Trophoblast cell (in vitro differentiated cells and primary cell): ENCODE measurements around the gene ZCCHC10.
A peak's percentile ranks its signal among the peaks of the same experiment; 100 is the strongest.
"Not testable (repeated sequence)": the region's sequence is repeated elsewhere in the genome, so short reads cannot be mapped to it uniquely, and the experiment has no call there.

Experiments used
- DNase-seq, 2 donors: peaks; one replicate each; pipeline ENCODE4 v3.0.0-alpha.2; 2016
- H2AFZ ChIP-seq: 2 replicates; pipeline ENCODE4 v1.6.1; 2013; ENCODE audit warnings: low read length, moderate library complexity, mild to moderate bottlenecking; ENCODE audit not compliant: insufficient read depth, poor library complexity
- H2AK5ac ChIP-seq: 2 replicates; pipeline ENCODE4 v1.6.1; 2013; ENCODE audit warnings: mild to moderate bottlenecking, low read length
- H2BK120ac ChIP-seq: 2 replicates; pipeline ENCODE4 v1.6.1; 2013; ENCODE audit warnings: low read length, mild to moderate bottlenecking, moderate library complexity; ENCODE audit not compliant: insufficient read depth, poor library complexity
- H2BK12ac ChIP-seq: 2 replicates; pipeline ENCODE4 v1.6.1; 2013; ENCODE audit warnings: mild to moderate bottlenecking, low read length, moderate library complexity
- H2BK5ac ChIP-seq: 2 replicates; pipeline ENCODE4 v1.6.1; 2013; ENCODE audit warnings: low read length, low read depth, moderate library complexity, mild to moderate bottlenecking; ENCODE audit not compliant: poor library complexity
- H3K14ac ChIP-seq: 2 replicates; pipeline ENCODE4 v1.6.1; 2013; ENCODE audit warnings: mild to moderate bottlenecking, low read length
- H3K18ac ChIP-seq: 2 replicates; pipeline ENCODE4 v1.6.1; 2013; ENCODE audit warnings: mild to moderate bottlenecking, low read length
- H3K23ac ChIP-seq: 2 replicates; pipeline ENCODE4 v1.6.1; 2013; ENCODE audit warnings: low read length
- H3K27ac ChIP-seq: 2 replicates; pipeline ENCODE4 v1.5.1; 2013; ENCODE audit warnings: low read depth, mild to moderate bottlenecking, inconsistent platforms, low read length, moderate library complexity
- H3K27me3 ChIP-seq: 2 replicates; pipeline ENCODE4 v1.6.1; 2013; ENCODE audit warnings: inconsistent platforms, mild to moderate bottlenecking, low read length, moderate library complexity; ENCODE audit not compliant: insufficient read depth
- H3K36me3 ChIP-seq, 2 experiments: 1 replicate in 1 of 2; 2 replicates in 1 of 2; pipeline ENCODE4 v1.6.1; 2013; ENCODE audit warnings: low read length in 2 of 2, mild to moderate bottlenecking in 2 of 2, moderate library complexity in 1 of 2; ENCODE audit not compliant: insufficient read depth in 2 of 2, control insufficient read depth in 1 of 2
- H3K4ac ChIP-seq: 2 replicates; pipeline ENCODE4 v1.6.1; 2013; ENCODE audit warnings: low read depth, mild to moderate bottlenecking, low read length, moderate library complexity
- H3K4me1 ChIP-seq, 2 experiments: 1 replicate in 1 of 2; 2 replicates in 1 of 2; pipeline ENCODE4 v1.6.1; 2013; ENCODE audit warnings: low read length in 2 of 2, mild to moderate bottlenecking in 2 of 2, moderate library complexity in 1 of 2; ENCODE audit not compliant: insufficient read depth in 2 of 2, control insufficient read depth in 1 of 2
- H3K4me2 ChIP-seq: 2 replicates; pipeline ENCODE4 v1.6.1; 2013; ENCODE audit warnings: inconsistent platforms, mild to moderate bottlenecking, low read length, moderate library complexity
- H3K4me3 ChIP-seq: 2 replicates; pipeline ENCODE4 v1.5.1; 2013; ENCODE audit warnings: mild to moderate bottlenecking, low read depth, low read length, inconsistent platforms
- H3K79me1 ChIP-seq: one replicate; pipeline ENCODE4 v1.6.1; 2013; ENCODE audit warnings: low read length
- H3K79me2 ChIP-seq: 2 replicates; pipeline ENCODE4 v1.6.1; 2013; ENCODE audit warnings: low read length, mild to moderate bottlenecking; ENCODE audit not compliant: control insufficient read depth, insufficient read depth, poor library complexity
- H3K9ac ChIP-seq: 2 replicates; pipeline ENCODE4 v1.6.1; 2013; ENCODE audit warnings: mild to moderate bottlenecking, low read length
- H3K9me3 ChIP-seq: 2 replicates; pipeline ENCODE4 v1.6.1; 2013; ENCODE audit warnings: low read depth, mild to moderate bottlenecking, control low read depth, inconsistent platforms, low read length; ENCODE audit not compliant: insufficient read depth
- H4K12ac ChIP-seq: 2 replicates; pipeline ENCODE4 v1.6.1; 2013; ENCODE audit warnings: low read depth, mild to moderate bottlenecking, low read length, moderate library complexity
- H4K8ac ChIP-seq: 2 replicates; pipeline ENCODE4 v1.6.1; 2013; ENCODE audit warnings: low read depth, mild to moderate bottlenecking, low read length, moderate library complexity
- H4K91ac ChIP-seq: one replicate; pipeline ENCODE4 v1.6.1; 2013; ENCODE audit warnings: low read depth, mild to moderate bottlenecking, low read length, moderate library complexity
- WGBS: extraction: QIAGEN DNeasy Blood & Tissue Kit; methylation state at CpG from one replicate; pipeline ENCODE4 v1.1.7; 2013; ENCODE audit warnings: missing lambda C conversion rate; ENCODE audit not compliant: insufficient read length, insufficient coverage; ENCODE audit errors: extremely low coverage; 5-methylcytosine and 5-hydroxymethylcytosine counted together

Gene ZCCHC10

DNA sequence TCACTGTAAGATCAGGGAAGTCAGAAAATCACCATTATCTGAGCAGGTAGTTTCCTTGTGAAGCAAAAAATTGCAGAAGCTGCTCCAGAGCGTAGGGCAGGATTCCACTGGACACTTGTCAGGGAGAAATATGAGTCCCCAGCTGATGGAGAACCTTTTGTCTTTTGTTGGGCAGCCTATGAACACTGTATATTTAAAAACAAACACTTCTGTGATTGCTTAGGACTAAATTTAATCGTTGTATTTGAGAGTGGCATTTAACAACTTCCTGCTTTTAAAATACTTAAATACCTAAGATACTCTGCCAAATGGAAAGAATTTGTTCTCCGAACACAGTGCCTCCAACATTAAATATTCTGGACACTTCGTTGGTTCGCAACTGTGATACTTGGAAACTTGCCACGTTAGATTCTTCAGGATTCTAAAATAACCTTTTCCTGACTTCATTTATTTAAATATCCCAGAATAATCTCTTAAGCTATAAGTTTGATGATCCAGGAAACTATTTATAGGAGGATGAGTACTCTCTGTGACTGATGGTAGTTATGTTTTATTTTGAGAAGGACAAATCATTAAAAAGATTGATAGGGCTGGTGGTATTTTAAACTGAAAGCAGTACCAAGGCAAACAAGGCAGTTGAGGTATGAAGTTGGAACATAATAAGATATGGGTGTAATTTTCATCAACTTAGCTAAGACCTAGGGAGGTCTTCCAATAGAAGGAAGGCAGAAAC, 22.8 kb upstream of the ZCCHC10 start:
- H3K4ac ChIP-seq: no peak overlapping the region
- peaks cover 15% of the 10 kb centered on the region for H3K79me1 ChIP-seq
- no peaks in the 10 kb centered on the region for H3K27me3 ChIP-seq
- peaks cover 3 to 8% of the 10 kb centered on the region in 2 experiments for H3K4me1 ChIP-seq
- no peak overlapping the region for H2BK120ac ChIP-seq
- no peak overlapping the region for H4K8ac ChIP-seq
- no peak overlapping the region for H3K18ac ChIP-seq
- H2BK12ac ChIP-seq: no peak overlapping the region
- H2AFZ ChIP-seq: no peak overlapping the region
- no peak overlapping the region for H2AK5ac ChIP-seq
- H4K91ac ChIP-seq: no peak overlapping the region
- no peak overlapping the region for H3K9ac ChIP-seq
- H3K36me3 ChIP-seq: peaks cover 0 to 2% of the 10 kb centered on the region in 2 experiments
- no peak overlapping the region for H3K14ac ChIP-seq
- peak in 1 of 2 donors; percentile 24 for DNase-seq
- H3K9me3 ChIP-seq: no peaks in the 10 kb centered on the region
- no peak overlapping the region for H3K23ac ChIP-seq
- H3K79me2 ChIP-seq: peaks cover 27% of the 10 kb centered on the region
- no peak overlapping the region for H3K27ac ChIP-seq
- H3K4me3 ChIP-seq: no peak overlapping the region
- no peak overlapping the region for H4K12ac ChIP-seq
- H3K4me2 ChIP-seq: no peak overlapping the region
- H2BK5ac ChIP-seq: no peak overlapping the region
- WGBS: no CpG with 5 or more reads among the region's 6 CpGs

DNA sequence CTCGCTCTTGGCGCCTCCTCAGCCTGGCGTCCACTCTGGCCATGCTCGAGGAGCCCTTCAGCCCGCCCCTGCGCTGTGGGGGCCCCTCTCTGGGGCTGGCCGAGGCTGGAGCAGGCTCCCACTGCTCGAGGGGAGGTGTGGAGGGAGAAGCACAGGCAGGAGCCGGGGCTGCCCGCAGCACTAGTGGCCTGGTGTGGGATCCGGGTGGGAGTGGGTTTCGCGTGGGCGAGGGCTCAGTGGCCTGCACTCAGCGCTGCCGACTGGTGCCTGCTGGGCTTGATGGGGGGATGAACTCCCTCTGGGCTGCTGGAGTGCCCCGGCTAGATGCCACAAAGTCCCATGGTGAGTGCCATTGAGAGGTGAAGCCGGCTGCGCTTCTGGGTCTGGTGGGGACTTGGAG, 21.1 kb upstream of the ZCCHC10 start:
- no peak overlapping the region for H4K12ac ChIP-seq
- no peak overlapping the region for H3K4me2 ChIP-seq
- no peak overlapping the region for H3K4ac ChIP-seq
- H3K9ac ChIP-seq: no peak overlapping the region
- H3K4me1 ChIP-seq: peaks cover 2 to 4% of the 10 kb centered on the region in 2 experiments
- H3K27ac ChIP-seq: no peak overlapping the region
- no peak overlapping the region for H2BK5ac ChIP-seq
- no CpG with 5 or more reads among the region's 19 CpGs for WGBS
- no peaks in the 10 kb centered on the region for H3K9me3 ChIP-seq
- H2BK120ac ChIP-seq: no peak overlapping the region
- no peak overlapping the region for H3K14ac ChIP-seq
- no peak overlapping the region for H4K8ac ChIP-seq
- no peaks in the 10 kb centered on the region for H3K27me3 ChIP-seq
- peaks cover 12% of the 10 kb centered on the region for H3K79me2 ChIP-seq
- H3K4me3 ChIP-seq: no peak overlapping the region
- no peak for DNase-seq
- H3K23ac ChIP-seq: no peak overlapping the region
- peaks cover 13% of the 10 kb centered on the region for H3K79me1 ChIP-seq
- H3K18ac ChIP-seq: no peak overlapping the region
- no peak overlapping the region for H2AFZ ChIP-seq
- no peak overlapping the region for H4K91ac ChIP-seq
- H2AK5ac ChIP-seq: no peak overlapping the region
- no peak overlapping the region for H2BK12ac ChIP-seq
- H3K36me3 ChIP-seq: no peaks in the 10 kb centered on the region

GRCh38 chr5:133046560-133046959, 20.2 kb upstream of the ZCCHC10 start:
- not testable (repeated sequence) for H2AFZ ChIP-seq, H3K79me2 ChIP-seq, H2BK5ac ChIP-seq, H3K36me3 ChIP-seq, H3K9ac ChIP-seq, H4K12ac ChIP-seq, H4K8ac ChIP-seq, H2BK120ac ChIP-seq, H3K4ac ChIP-seq, H3K14ac ChIP-seq, H3K4me2 ChIP-seq, H3K27ac ChIP-seq, H2AK5ac ChIP-seq, H3K23ac ChIP-seq, H3K27me3 ChIP-seq, H3K18ac ChIP-seq, H3K4me3 ChIP-seq, H2BK12ac ChIP-seq, H3K4me1 ChIP-seq, H4K91ac ChIP-seq, H3K79me1 ChIP-seq, H3K9me3 ChIP-seq
- WGBS: no CpG with 5 or more reads among the region's 8 CpGs
- DNase-seq: peak in 1 of 2 donors; percentile 31

DNA sequence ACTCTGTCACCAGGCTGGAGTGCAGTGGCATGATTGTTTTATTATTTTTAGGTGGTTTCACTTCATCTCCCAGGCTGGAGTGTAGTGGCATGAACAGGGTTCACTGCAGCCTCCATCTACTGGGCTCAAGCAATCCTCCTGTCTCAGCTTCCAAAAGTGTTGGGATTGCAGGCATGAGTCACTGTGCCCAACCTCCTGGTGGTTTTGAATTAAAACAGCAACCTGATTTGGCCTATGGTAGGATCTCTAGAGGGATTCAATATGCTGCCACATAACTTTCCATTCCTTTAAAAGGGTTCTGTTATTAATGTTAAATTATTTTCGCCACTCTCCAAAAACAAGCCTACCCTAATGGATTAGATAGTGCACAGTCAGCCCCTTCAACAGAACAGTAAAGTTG, 15.6 kb upstream of the ZCCHC10 start:
- Histone ChIP-seq H2BK120ac (no peak overlapping the region), H4K12ac (no peak overlapping the region), H3K79me2 (no peaks in the 10 kb centered on the region), H3K4me3 (no peak overlapping the region), H3K9me3 (no peaks in the 10 kb centered on the region), H3K36me3 (no peaks in the 10 kb centered on the region), H2AK5ac (no peak overlapping the region), H3K4ac (no peak overlapping the region), H3K18ac (no peak overlapping the region), H3K27me3 (no peaks in the 10 kb centered on the region), H2AFZ (no peak overlapping the region), H3K79me1 (no peaks in the 10 kb centered on the region), H3K23ac (no peak overlapping the region), H2BK12ac (no peak overlapping the region), H4K8ac (no peak overlapping the region), H2BK5ac (no peak overlapping the region), H3K14ac (no peak overlapping the region), H3K9ac (no peak overlapping the region), H3K4me2 (no peak overlapping the region), H3K27ac (no peak overlapping the region), H3K4me1 (no peaks in the 10 kb centered on the region), H4K91ac (no peak overlapping the region)
- WGBS: no CpG with 5 or more reads among the region's 1 CpG
- peak in 1 of 2 donors; percentile 35 for DNase-seq
